HUES6 (cell line): ENCODE measurements around the gene CD300LB.
A peak's percentile ranks its signal among the peaks of the same experiment; 100 is the strongest.
"Not testable (repeated sequence)": the region's sequence is repeated elsewhere in the genome, so short reads cannot be mapped to it uniquely, and the experiment has no call there.

Experiments used
- H3K27ac ChIP-seq: 2 replicates; pipeline ENCODE4 v1.7.0; 2013; ENCODE audit warnings: low read depth, mild to moderate bottlenecking, low read length, inconsistent platforms
- H3K27me3 ChIP-seq: 2 replicates; pipeline ENCODE4 v1.6.1; 2013; ENCODE audit warnings: low read length; ENCODE audit not compliant: control insufficient read depth, insufficient read depth
- H3K36me3 ChIP-seq: 2 replicates; pipeline ENCODE4 v1.6.1; 2013; ENCODE audit warnings: low read length; ENCODE audit not compliant: control insufficient read depth, insufficient read depth
- H3K4me1 ChIP-seq: 2 replicates; pipeline ENCODE4 v1.6.1; 2013; ENCODE audit warnings: low read length; ENCODE audit not compliant: control insufficient read depth, insufficient read depth
- H3K4me3 ChIP-seq: 2 replicates; pipeline ENCODE4 v1.5.1; 2013; ENCODE audit warnings: low read depth, low read length
- H3K9ac ChIP-seq: one replicate; pipeline ENCODE4 v1.6.1; 2013; ENCODE audit warnings: mild to moderate bottlenecking, low read length
- H3K9me3 ChIP-seq: 2 replicates; pipeline ENCODE4 v1.6.1; 2013; ENCODE audit warnings: low read depth, low read length; ENCODE audit not compliant: control insufficient read depth, insufficient read depth

The CD300LB gene

GRCh38 chr17:74531231-74531761 lies at the start of gene CD300LB:
TSS of gene CD300LB (minus strand) at chr17:74531475. CDS start at chr17:74531350, 125 bp downstream.
- no peaks in the 10 kb centered on the region for H3K9me3 ChIP-seq
- peaks cover 6% of the 10 kb centered on the region; the same call in 1 of the 2 replicates for H3K4me1 ChIP-seq
- peaks cover 8% of the 10 kb centered on the region; the same call in 1 of the 2 replicates for H3K27me3 ChIP-seq
- H3K9ac ChIP-seq = no peak within 1 kb of the TSS
- peak within 1 kb of the TSS; percentile 41; the same call in 1 of the 2 replicates for H3K4me3 ChIP-seq
- no peaks in the 10 kb centered on the region for H3K36me3 ChIP-seq
- no peak within 1 kb of the TSS for H3K27ac ChIP-seq

DNA sequence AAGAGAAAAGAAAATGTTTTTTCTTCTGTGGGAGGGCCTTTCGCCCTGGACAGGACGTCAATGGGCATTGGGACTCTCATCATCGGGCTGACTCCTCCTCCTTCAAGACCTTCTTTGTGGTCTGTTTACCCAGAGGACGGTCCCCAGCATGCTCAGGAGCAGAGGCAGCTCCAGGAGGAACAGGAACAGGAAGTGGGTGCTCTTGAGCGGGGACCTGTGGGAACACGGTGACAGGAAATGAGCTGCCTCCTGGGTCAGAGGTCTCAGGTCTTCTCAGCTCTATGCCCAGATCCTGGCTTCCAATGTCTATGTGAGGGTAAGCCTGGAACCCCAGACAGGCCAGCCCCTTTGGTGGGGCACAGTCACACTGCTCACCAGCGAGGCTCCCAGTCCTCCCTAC lies 48.6 kb upstream of the CD300LB start:
- no peak overlapping the region for H3K27ac ChIP-seq
- no peak overlapping the region for H3K4me3 ChIP-seq
- no peaks in the 10 kb centered on the region for H3K36me3 ChIP-seq
- peaks cover under 1% of the 10 kb centered on the region; the same call in 1 of the 2 replicates for H3K27me3 ChIP-seq
- H3K9ac ChIP-seq = no peak overlapping the region
- H3K4me1 ChIP-seq = no peaks in the 10 kb centered on the region
- 0 out of 2 replicates have a peak, but pooled peaks cover 3% of the 10 kb centered on the region for H3K9me3 ChIP-seq

GRCh38 chr17:74578979-74579378 lies 47.7 kb upstream of the CD300LB start:
- no peaks in the 10 kb centered on the region for H3K36me3 ChIP-seq
- no peaks in the 10 kb centered on the region for H3K9me3 ChIP-seq
- no peak overlapping the region for H3K9ac ChIP-seq
- peaks cover 9% of the 10 kb centered on the region; the same call in 1 of the 2 replicates for H3K27me3 ChIP-seq
- no peaks in the 10 kb centered on the region for H3K4me1 ChIP-seq
- H3K27ac ChIP-seq = no peak overlapping the region
- no peak overlapping the region for H3K4me3 ChIP-seq

- Histone ChIP-seq H3K27me3 (peaks cover 12% of the 10 kb centered on the region; the same call in 1 of the 2 replicates), H3K9ac (no peak overlapping the region)
These were observed 43.3 kb upstream of the CD300LB start for GRCh38 chr17:74574489-74575142.

DNA sequence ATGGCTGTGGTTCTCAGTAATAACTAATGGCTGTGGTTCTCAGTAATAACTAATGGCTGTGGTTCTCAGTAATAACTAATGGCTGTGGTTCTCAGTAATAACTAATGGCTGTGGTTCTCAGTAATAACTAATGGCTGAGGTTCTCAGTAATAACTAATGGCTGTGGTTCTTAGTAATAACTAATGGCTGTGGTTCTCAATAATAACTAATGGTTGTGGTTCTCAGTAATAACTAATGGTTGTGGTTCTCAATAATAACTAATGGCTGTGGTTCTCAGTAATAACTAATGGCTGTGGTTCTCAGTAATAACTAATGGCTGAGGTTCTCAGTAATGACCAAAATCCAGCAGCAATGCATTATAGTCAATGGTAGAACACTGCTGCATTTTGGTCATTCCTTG lies 42.4 kb upstream of the CD300LB start:
- not testable (repeated sequence) for H3K9ac ChIP-seq, H3K4me3 ChIP-seq, H3K27ac ChIP-seq, H3K9me3 ChIP-seq, H3K4me1 ChIP-seq, H3K36me3 ChIP-seq
- peaks cover 12% of the 10 kb centered on the region; the same call in 1 of the 2 replicates for H3K27me3 ChIP-seq

More at GRCh38 chr17:74574489-74575142, 43.3 kb upstream of the CD300LB start:
- Histone ChIP-seq H3K36me3 (no peaks in the 10 kb centered on the region), H3K4me1 (no peaks in the 10 kb centered on the region), H3K9me3 (no peaks in the 10 kb centered on the region), H3K4me3 (no peak overlapping the region), H3K27ac (no peak overlapping the region)

DNA sequence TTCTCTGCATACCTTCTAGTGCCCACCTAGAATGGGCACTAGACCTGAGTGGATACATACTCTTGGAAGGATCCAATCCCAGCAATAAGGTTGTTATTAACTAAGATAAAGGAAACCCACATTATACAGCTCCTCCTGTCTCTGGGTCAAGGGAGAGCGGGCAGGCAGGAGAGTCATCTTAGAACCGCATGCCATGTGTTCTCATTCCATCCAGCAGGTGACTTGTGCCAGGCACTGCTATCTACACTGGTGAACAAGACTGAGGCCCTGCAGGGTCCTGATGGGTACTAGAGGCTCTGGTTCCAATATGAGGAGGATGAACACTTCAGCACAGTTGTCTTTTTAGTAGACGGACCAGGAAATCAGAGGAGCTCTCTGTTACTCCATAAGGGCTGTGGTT lies 41.9 kb upstream of the CD300LB start:
- peaks cover 12% of the 10 kb centered on the region; the same call in 1 of the 2 replicates for H3K27me3 ChIP-seq
- H3K4me1 ChIP-seq = no peaks in the 10 kb centered on the region; the same call in 1 of the 2 replicates
- no peaks in the 10 kb centered on the region for H3K36me3 ChIP-seq
- no peaks in the 10 kb centered on the region for H3K9me3 ChIP-seq
- no peak overlapping the region for H3K4me3 ChIP-seq
- H3K27ac ChIP-seq = no peak overlapping the region
- H3K9ac ChIP-seq = no peak overlapping the region

DNA sequence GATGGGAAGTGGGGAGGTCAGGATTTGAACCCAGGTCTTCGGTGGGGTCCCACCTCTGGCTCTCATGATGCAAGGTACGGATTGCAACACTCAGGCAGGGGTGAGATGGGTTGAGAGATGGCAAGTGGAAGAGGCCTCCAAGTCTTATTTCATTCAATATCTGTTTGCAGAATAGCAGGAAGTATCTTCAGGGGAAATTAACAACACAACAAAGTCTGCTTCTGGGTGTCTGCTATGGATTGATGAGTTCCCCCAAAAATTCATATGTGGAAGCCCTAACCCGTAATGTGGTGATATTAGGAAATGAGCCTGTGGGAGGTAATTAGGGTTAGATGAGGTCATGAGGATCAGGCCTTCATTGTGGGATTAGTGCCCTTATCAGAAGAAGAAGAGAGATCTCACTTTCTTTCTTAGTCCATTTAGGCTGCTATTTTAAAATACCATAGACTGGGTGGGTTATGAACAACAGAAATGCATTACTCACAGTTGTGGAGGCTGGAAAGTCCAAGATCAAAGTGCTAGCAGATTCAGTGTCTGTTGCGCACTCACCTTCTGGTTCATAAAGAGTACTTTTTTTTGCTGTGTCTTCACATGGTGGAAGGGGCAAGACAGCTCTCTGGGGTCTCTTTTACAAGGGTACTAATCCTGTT lies 40.5 kb upstream of the CD300LB start:
- H3K9ac ChIP-seq = no peak overlapping the region
- peaks cover 12% of the 10 kb centered on the region; the same call in 1 of the 2 replicates for H3K27me3 ChIP-seq
- H3K36me3 ChIP-seq = no peaks in the 10 kb centered on the region
- H3K27ac ChIP-seq = no peak overlapping the region
- H3K9me3 ChIP-seq = no peaks in the 10 kb centered on the region
- H3K4me1 ChIP-seq = no peaks in the 10 kb centered on the region; the same call in 1 of the 2 replicates
- no peak overlapping the region for H3K4me3 ChIP-seq

DNA sequence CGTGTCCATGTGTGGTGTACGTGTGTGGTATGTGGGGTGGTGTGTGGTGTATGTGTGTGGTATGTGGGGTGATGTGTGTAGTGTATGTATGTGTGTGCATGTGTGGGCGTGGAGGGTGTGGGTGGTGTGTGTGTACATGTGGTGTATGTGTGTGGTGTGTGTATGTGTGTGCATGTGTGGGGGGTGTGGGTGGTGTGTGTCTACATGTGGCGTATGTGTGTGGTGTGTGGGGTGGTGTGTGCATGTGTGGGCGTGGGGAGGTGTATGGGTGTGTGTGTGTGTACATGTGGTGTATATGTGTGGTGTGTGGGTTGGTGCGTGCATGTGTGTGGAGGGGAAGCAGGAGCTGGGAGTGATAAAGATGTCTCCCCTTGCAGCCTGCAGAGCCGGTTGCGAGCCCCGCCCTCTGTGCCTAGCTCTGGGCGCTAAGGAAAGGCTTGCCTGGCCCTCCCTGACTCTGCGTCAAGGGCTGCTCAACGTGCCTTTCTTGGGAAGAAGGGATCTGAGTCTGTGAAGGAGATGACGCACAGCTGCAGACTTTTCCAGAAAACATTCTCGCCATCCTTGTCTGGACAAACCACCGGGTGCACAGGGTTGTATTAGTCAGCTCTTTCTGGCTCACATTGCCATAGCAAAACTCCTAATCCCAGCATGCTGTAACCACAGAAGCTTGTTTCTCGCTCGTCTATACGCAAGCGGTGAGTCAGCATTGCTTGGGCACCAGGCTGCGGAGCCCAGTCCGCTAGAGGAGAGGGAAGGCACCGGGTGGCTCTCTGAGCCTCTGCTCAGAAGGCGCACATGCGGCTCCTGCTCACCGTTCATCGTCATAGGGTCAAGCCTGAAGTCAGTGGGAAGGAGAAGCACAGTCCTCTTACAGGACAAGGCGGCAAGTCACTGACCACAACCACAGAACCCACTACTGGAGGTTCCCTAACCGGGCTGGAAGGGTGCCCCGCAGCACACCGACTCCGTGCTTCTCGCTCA lies 38.0 kb upstream of the CD300LB start:
- H3K27ac ChIP-seq = no peak overlapping the region
- H3K4me3 ChIP-seq = no peak overlapping the region
- H3K4me1 ChIP-seq = peaks cover 2% of the 10 kb centered on the region; the same call in 1 of the 2 replicates
- H3K36me3 ChIP-seq = no peaks in the 10 kb centered on the region
- H3K27me3 ChIP-seq = peaks cover 6% of the 10 kb centered on the region; the same call in 1 of the 2 replicates
- no peak overlapping the region for H3K9ac ChIP-seq
- no peaks in the 10 kb centered on the region for H3K9me3 ChIP-seq

- Histone ChIP-seq H3K36me3 (no peaks in the 10 kb centered on the region), H3K4me3 (no peak overlapping the region), H3K27me3 (no peaks in the 10 kb centered on the region; the same call in 1 of the 2 replicates), H3K4me1 (peaks cover 2% of the 10 kb centered on the region; the same call in 1 of the 2 replicates), H3K9ac (no peak overlapping the region), H3K9me3 (no peaks in the 10 kb centered on the region), H3K27ac (no peak overlapping the region)
These were observed 37.0 kb upstream of the CD300LB start for GRCh38 chr17:74568106-74568873.

DNA sequence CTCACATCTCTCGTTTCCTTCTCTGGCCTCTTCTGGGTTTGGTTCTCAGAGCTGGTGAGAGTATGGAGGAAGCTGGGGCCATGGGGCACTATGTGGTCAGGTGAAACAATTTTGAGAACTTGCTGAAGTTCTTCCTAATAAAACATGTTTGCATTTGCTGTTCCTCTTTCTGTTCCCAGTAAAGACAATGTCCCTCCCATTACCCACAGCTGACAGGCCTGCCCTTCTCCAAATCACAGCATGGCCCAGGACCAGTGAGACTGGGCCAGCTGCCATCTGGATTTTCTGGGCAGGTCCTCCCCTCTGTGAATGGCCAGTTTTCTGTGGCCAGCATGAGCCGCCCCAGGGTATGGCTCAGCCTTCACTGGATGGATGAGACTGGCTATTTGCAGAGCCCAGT lies 36.1 kb upstream of the CD300LB start, which contains the start of gene CD300H:
Gene CD300H, minus strand, starts transcription at position 113 of the 400 bp plus-strand sequence.
- Histone ChIP-seq H3K27ac (no peak within 1 kb of the TSS), H3K4me1 (peaks cover 2% of the 10 kb centered on the region; the same call in 1 of the 2 replicates), H3K9me3 (no peaks in the 10 kb centered on the region), H3K9ac (no peak within 1 kb of the TSS), H3K4me3 (no peak within 1 kb of the TSS), H3K36me3 (no peaks in the 10 kb centered on the region), H3K27me3 (no peaks in the 10 kb centered on the region; the same call in 1 of the 2 replicates)
